GM18502 (cell line): Measurements from ENCODE around the gene ACSBG1.

Experiments used
- ATAC-seq: cut with Tn5 transposase; IDR thresholded peaks from one replicate; pipeline ENCODE4 v1.9.1; 2021; ENCODE audit warnings: mild to moderate bottlenecking; ENCODE audit not compliant: unreplicated experiment, poor library complexity

Gene ACSBG1

DNA sequence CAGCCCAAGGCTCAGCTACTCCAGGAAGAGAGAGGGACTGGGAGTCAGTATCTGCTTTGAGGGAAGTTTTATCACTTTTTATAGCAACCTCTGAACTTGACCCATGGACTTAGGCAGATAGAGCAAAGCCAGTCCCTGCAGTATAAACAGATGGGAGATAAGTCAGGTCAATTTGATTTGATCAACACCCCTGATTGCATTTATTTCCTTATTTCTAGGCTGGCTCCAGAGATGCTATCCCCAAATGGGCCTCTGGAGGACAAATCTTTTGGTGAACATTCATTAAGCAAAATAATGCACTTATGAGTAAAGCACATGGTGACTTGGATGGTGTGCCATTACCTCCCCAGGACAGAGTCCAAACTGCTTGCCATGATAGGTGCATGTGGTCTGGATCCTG is 94.1 kb downstream of the ACSBG1 start:
- no peak for ATAC-seq

DNA sequence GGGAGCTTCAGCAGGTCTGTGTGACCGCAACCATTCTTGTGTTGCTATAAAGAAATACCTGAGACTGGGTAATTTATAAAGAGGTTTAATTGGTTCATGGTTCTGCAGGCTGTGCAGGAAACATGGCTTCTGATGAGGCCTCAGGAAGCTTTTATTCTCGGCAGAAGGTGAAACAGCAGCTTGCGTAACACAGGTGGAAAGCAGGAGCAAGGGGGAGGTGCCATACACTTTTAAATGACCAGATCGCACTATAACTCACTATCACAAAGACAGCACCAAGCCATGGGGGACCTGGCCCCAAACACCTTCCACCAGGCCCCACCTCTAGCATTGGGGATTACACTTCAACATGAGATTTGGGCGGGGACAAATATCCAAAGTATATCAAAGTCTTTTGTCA is 94.8 kb downstream of the ACSBG1 start:
- ATAC-seq: no peak

DNA sequence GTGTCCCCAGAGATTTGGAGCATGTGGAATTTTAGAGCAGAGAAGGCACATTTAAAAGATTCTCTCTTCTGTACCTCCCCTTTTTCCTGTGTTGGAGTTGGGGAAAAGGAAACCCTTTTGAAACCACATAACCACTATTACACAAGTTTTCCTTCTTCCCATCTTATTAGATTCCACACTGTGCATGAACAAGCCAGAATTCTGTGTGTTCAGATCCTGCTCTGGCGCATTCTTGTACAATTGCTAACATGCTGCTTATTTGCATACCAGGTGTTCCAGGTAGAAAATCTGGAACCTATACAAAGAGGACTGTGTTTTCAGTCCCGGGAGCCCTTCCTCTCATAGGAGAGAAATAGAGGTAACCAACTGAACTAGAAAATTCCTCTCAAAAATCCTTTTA is 100.6 kb downstream of the ACSBG1 start:
- ATAC-seq: no peak

DNA sequence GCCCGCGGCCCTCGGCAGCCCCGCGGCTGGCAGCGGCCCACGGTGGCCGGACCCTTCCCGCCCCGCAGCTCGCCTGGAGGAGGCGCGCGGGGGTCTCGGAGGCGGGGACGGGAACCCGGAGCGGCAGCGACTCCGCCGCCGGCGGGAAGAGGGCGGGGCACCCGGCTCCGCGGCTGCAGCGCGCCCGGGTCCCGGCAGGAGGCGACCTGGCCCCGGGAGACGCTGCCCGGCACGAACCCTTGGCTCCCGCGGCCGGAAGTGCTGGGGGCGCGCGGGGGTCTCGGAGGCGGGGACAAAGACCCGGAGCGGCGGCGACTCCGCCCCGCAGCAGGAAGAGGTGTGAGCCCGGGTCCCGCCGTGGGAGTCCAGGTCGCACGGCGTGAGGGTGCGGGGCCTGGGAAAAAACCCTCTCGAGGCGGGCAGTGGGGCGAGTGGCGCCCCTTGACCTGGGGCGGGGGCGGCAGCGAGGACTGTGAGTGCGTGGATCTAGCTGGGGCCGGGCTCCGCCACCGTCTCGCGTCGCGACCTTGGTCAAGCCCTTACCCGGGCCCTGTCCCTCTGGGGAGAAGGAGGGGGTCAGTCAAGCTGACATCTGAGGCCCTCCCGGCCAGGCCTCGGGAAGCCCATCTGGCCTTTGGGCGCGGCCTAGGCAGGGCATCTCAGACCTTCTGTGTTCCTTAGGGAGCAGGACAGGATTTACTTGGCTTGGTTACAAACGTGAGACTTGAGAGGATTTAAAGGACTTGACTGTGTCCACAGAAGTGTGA is 102.9 kb downstream of the ACSBG1 start, which contains the start of gene CIB2:
Gene CIB2 (minus strand): TSS at position 151 of the 767 bp plus-strand sequence. CDS start 230 bp downstream, outside the sequence.
- ATAC-seq: peak; percentile 84

DNA sequence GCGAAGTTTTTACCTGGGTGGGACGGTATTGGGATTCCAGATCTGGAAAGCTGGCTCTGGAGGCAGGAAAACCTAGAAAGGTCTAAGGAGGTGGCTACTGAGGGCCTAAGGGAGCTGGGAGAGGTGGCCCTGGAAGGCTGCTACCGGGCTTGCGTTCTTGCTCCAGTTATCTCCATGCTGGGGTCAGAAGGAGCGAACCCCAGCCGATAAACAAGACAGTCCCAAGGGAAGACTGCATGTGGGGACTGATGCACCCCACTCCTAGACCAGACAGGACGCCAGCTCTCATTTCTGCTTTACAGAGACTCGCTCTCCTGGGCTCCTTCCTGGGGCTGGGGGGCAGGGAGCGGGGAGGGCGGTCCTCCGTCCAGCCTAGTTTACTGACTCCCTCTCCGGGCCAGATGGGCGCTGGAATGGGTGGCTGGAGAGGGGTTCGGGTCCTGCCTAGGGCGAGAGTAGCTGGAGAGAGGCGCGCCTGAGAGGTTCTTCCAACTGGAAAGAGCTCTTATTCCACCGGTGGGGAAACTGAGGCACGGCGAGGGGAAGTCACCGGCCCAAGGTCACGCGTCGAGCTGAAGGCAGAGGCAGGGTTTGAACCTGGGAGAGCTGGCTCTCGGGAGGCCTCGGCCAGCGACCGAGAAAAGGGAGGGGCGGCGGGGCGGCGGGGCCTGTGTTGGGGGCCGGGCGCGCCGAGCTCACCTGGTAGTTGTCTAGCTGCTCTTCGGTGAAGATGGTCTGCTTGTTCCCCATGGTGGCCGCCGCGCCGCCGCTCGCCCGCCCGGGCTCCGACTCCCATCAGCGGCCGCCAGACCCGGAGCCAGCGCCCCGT is 103.7 kb downstream of the ACSBG1 start:
- ATAC-seq: no peak

DNA sequence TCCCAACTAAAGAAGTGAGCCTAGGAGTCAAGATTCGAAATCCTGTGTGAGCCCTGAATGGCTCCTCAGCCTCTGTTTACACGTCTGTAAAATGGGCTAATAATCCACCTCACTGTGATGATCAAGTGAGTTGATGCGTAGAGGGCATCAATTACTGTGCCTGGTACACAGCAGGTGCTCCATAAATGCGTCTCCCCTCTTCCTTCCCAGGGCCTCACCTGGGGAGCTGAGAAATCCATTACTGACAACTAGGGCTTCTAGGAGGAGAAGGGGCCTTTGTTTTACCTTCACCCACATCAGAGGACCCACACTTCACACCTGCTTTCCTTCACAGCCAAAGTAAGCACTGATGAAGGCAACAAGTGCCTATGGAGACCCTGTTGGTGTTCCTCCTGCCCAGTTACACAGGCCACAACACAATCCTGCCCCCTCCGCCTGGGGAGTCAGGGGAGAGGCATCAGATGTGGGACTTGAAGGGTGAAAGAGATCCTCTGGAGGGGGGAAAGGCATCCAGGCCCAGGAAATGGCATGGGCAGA is 104.5 kb downstream of the ACSBG1 start:
- ATAC-seq: no peak

DNA sequence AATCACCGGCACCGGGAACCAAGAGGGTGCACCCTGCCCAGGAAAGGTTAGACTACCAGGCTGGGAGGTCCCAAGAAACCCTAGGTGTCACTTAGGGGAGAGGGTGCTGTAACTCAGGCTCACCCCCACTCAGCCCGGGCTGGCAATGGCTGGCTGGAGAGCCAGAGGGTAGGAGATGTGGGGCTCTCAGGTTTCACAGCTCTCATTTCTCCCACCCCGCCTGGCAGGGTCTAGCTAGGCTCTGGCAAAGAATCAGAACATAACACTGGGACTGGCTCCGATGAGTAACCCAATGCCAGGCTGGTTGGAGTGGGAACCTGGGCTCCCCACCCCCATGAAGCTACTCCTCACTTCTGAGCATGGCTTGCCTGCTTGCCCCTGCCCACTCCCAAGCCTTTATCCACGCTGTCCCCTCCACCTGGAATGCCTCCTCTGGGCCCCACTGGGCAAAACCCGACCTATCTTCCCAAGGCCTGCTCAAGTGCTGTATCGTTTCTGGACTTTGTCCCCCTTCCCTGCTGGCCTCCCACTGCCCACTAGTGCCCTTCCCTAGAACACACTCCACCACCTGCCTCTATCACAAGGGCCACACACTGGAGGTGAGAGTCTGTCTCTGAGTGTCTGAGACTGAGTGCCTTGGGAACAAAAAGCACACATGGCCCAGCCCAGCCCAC is 105.2 kb downstream of the ACSBG1 start:
- no peak for ATAC-seq

DNA sequence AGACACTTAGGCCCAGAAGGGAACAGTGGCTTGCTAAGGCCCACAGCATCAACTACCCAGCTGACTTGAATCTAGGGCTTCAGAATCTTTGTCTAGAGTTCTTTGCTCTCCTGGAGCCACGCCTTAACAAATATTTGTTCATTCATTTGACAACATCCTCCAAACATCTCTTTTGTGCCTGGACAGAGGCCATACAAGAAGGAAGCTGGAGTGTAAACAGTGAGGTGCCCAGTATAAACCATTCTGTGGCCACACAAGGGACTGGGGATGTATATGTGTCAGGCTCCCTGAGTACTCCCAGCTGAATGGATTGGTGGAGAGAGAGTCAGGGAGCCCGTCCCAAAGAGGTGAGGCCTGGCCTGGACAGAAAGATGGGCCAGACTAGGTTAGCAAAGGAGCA is 106.5 kb downstream of the ACSBG1 start:
- ATAC-seq: no peak

DNA sequence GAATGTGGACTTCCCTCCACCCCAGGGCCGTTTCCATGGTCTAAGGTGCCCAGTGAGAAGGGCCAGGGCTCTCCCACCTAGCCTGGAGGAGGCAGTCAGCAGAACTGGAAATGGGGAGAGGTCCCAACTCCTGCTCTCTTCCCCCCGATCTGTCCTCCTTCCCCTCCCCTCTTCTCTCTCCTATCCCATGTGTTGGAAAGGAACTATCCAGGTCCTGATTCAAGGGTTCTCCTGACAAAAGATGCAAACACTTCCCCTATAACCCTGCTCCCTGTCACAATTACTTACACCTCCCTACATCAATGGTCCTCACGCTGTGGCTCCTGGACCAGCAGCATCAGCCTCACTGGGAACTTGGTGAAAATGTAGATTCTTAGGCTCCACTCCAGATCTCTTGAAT is 109.1 kb downstream of the ACSBG1 start:
- no peak for ATAC-seq

DNA sequence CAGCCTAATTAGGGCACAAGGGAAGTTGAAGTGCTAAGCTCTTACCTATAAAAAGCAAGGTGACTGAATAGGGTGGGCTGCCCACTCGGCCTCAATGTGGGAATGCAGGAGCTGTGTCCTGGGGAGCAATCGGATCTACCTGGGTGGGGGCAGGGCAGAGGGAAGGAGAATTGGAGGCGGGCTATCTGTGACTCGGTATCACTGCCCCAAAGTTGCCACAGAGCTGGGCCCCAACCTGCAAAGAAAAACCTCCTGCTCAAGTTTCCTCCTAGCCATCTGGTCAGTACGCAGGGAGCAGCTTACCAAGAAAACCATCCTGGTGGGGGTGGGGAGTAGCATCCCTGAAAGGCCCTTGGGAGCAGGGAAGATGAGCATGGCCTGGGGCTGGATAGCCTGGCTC is 113.8 kb downstream of the ACSBG1 start:
- no peak for ATAC-seq
